HG02678 (cell line): ENCODE data around the gene SFN.
A peak's percentile ranks its signal among the peaks of the same experiment; 100 is the strongest.
"Not testable (repeated sequence)": the region's sequence is repeated elsewhere in the genome, so short reads cannot be mapped to it uniquely, and the experiment has no call there.

Source experiments
- ATAC-seq: cut with Tn5 transposase; IDR thresholded peaks from one replicate; pipeline ENCODE4 v1.9.1; 2021; ENCODE audit warnings: mild to moderate bottlenecking, moderate library complexity; ENCODE audit not compliant: unreplicated experiment

Gene SFN

GRCh38 chr1:26838474-26839338 is 24.2 kb upstream of the SFN start:
- ATAC-seq = peak; percentile 93

GRCh38 chr1:26839339-26839722 is 23.6 kb upstream of the SFN start:
- peak; percentile 13 for ATAC-seq

GRCh38 chr1:26839779-26840178 is 23.2 kb upstream of the SFN start:
- no peak for ATAC-seq

GRCh38 chr1:26844424-26845196 is 18.3 kb upstream of the SFN start:
- no peak for ATAC-seq

GRCh38 chr1:26847826-26848225 is 15.1 kb upstream of the SFN start:
- ATAC-seq = not testable (repeated sequence)

- ATAC-seq = no peak
Observed at GRCh38 chr1:26848499-26848898, 14.4 kb upstream of the SFN start.

GRCh38 chr1:26848941-26849774 is 13.8 kb upstream of the SFN start:
- ATAC-seq = no peak

GRCh38 chr1:26851106-26851684 is 11.8 kb upstream of the SFN start:
- no peak for ATAC-seq

- ATAC-seq = no peak
Observed at GRCh38 chr1:26852701-26853100, 10.2 kb upstream of the SFN start.

- ATAC-seq = no peak
Observed at GRCh38 chr1:26853156-26853555, 9.8 kb upstream of the SFN start.

- ATAC-seq = no peak
Observed at GRCh38 chr1:26853600-26853999, 9.3 kb upstream of the SFN start.

GRCh38 chr1:26854906-26855305 is 8.0 kb upstream of the SFN start:
- ATAC-seq = no peak

- no peak for ATAC-seq
Observed at GRCh38 chr1:26855636-26856035, 7.3 kb upstream of the SFN start.

GRCh38 chr1:26856181-26856580 is 6.8 kb upstream of the SFN start:
- ATAC-seq = no peak

- ATAC-seq = no peak
Observed at GRCh38 chr1:26856604-26857469, 6.1 kb upstream of the SFN start.

GRCh38 chr1:26857473-26858060 is 5.4 kb upstream of the SFN start:
- no peak for ATAC-seq

GRCh38 chr1:26858160-26858559 is 4.8 kb upstream of the SFN start:
- ATAC-seq = no peak

- no peak for ATAC-seq
Observed at GRCh38 chr1:26858891-26859640, 3.9 kb upstream of the SFN start.

GRCh38 chr1:26861286-26861701 is 1.7 kb upstream of the SFN start:
- no peak for ATAC-seq
